ENCODE measurements around the gene SLC11A2. TPM values are rescaled to one million over a fixed set of nuclear protein-coding genes. Genes with fewer than 3 reads are reported as not detected.
A peak's percentile ranks its signal among the peaks of the same experiment; 100 is the strongest.

Gene SLC11A2
- total RNA-seq, 1 experiment from 2014 or later: 33.9 TPM

DNA sequence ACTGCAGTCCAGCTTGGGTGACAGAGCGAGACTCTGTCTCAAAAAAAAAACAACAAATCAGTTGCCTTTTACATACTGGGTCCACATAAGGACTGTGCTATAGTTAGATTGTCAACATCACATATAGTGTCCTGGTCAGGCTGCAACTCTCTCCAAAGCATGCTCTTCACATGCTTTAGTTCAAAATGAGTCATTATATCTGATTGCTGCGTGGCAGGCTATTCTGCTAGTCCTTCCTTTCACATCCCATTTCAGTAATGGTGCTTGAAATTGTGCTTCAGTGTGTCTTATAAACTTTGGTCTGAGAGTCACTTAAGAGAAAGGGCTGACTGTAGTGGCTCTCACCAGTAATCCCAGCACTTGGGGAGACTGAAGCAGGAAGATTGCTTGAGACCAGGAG, 28.9 kb upstream of the SLC11A2 start:
- H3K4me1 ChIP-seq (ENCODE audit: insufficient read depth, low read length, poor library complexity, severe bottlenecking): no peaks in the 10 kb centered on the region
- peaks cover 62% of the 10 kb centered on the region for H3K36me3 ChIP-seq (ENCODE audit: insufficient read depth, low read length, poor library complexity, severe bottlenecking)
- no peaks in the 10 kb centered on the region for H3K9me3 ChIP-seq (ENCODE audit: low read depth, low read length, poor library complexity, severe bottlenecking)
- no peak for DNase-seq (ENCODE audit: low spot score)
- ChIA-PET CTCF (interaction anchor here (0.7 kb wide), 2 partner anchors 33 to 287 kb away, joined by 4 to 10 read pairs; no protein-coding TSS in a partner anchor), POLR2A (ENCODE audit: low non-redundant PET) (interaction anchor here (0.7 kb wide), 1 partner anchor 295 kb away, joined by 10 read pairs; no protein-coding TSS in a partner anchor)
- H3K27me3 ChIP-seq (replicated peaks; ENCODE audit: insufficient read depth, low read depth, low read length, poor library complexity): no peaks in the 10 kb centered on the region
- no peak for TF ChIP-seq EZH2 (IDR thresholded peaks at IDR 0.05; ENCODE audit: borderline replicate concordance, low read depth, low read length, poor library complexity, severe bottlenecking)
- TF ChIP-seq, protein P1, sequence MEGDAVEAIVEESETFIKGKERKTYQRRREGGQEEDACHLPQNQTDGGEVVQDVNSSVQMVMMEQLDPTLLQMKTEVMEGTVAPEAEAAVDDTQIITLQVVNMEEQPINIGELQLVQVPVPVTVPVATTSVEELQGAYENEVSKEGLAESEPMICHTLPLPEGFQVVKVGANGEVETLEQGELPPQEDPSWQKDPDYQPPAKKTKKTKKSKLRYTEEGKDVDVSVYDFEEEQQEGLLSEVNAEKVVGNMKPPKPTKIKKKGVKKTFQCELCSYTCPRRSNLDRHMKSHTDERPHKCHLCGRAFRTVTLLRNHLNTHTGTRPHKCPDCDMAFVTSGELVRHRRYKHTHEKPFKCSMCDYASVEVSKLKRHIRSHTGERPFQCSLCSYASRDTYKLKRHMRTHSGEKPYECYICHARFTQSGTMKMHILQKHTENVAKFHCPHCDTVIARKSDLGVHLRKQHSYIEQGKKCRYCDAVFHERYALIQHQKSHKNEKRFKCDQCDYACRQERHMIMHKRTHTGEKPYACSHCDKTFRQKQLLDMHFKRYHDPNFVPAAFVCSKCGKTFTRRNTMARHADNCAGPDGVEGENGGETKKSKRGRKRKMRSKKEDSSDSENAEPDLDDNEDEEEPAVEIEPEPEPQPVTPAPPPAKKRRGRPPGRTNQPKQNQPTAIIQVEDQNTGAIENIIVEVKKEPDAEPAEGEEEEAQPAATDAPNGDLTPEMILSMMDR (conservative IDR thresholded peaks at IDR 0.05; ENCODE audit: low read depth, low read length): no peak
- intact Hi-C loops (cut with micrococcal nuclease; ENCODE audit: unreplicated experiment): no loop called here
- BruUV-seq (replicated peaks): no TSS peak
- no peak overlapping the region for H3K27ac ChIP-seq (ENCODE audit: low read depth, low read length, poor library complexity, severe bottlenecking)
- H3K4me3 ChIP-seq (ENCODE audit: low read depth, low read length, poor library complexity, severe bottlenecking): no peak overlapping the region

DNA sequence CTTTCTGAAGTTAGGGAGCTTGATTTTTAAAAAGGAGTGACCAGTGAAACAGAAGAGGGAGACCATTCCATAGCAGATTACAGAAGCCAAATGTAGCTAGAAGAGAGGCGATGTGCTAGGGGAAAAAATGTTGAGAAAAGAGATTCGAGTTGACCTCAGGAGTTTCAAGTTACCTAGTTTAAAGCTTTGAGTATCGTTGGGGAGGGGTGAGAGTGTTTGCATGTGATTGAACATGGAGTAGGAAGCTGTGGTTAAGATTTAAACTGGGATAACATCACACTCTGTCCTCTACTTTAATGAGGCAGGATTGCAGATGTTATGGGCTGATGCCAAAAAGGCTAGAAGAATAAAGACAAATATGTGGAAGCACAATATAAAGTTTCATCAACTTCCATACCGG, 25.6 kb upstream of the SLC11A2 start:
- Histone ChIP-seq H3K9me3 (ENCODE audit: low read depth, low read length, poor library complexity, severe bottlenecking) (no peaks in the 10 kb centered on the region), H3K4me1 (ENCODE audit: insufficient read depth, low read length, poor library complexity, severe bottlenecking) (peaks cover 9% of the 10 kb centered on the region), H3K36me3 (ENCODE audit: insufficient read depth, low read length, poor library complexity, severe bottlenecking) (peaks cover 33% of the 10 kb centered on the region), H3K27me3 (replicated peaks; ENCODE audit: insufficient read depth, low read depth, low read length, poor library complexity) (no peaks in the 10 kb centered on the region), H3K4me3 (ENCODE audit: low read depth, low read length, poor library complexity, severe bottlenecking) (no peak overlapping the region), H3K27ac (ENCODE audit: low read depth, low read length, poor library complexity, severe bottlenecking) (no peak overlapping the region)
- ChIA-PET CTCF (no interaction called here), POLR2A (ENCODE audit: low non-redundant PET) (no interaction called here)
- intact Hi-C loops (cut with micrococcal nuclease; ENCODE audit: unreplicated experiment): no loop called here
- BruUV-seq (replicated peaks): no TSS peak
- no peak for DNase-seq (ENCODE audit: low spot score)
- TF ChIP-seq, protein P1 (conservative IDR thresholded peaks at IDR 0.05; ENCODE audit: low read depth, low read length): no peak
- TF ChIP-seq EZH2 (IDR thresholded peaks at IDR 0.05; ENCODE audit: borderline replicate concordance, low read depth, low read length, poor library complexity, severe bottlenecking): no peak

DNA sequence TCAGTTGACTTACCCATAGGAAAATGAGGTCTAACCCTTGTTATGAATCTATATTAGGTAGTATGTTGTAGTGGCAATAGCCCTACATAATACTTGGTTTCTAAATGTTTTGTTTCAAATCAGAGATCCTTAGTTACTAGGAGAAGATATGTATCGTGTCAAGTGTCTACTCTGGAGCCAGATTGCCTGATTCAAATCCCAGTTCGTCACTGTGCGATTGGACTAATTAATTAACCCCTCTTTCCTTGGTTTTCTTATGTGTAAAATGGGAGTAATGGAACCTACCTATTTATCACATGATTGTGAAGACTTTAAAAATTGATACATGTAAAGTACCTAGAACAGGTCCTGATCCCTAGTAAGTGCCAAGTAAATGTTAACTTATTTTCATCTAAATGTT, 23.3 kb upstream of the SLC11A2 start:
- intact Hi-C loops (cut with micrococcal nuclease; ENCODE audit: unreplicated experiment): loop anchor here (10.0 kb wide), 1 partner anchor 295 kb away; the partner anchor contains the start of gene CELA1
- no peak for DNase-seq (ENCODE audit: low spot score)
- Histone ChIP-seq H3K36me3 (ENCODE audit: insufficient read depth, low read length, poor library complexity, severe bottlenecking) (peaks cover 21% of the 10 kb centered on the region), H3K4me3 (ENCODE audit: low read depth, low read length, poor library complexity, severe bottlenecking) (peak overlapping the region; percentile 71), H3K4me1 (ENCODE audit: insufficient read depth, low read length, poor library complexity, severe bottlenecking) (peaks cover 9% of the 10 kb centered on the region), H3K27ac (ENCODE audit: low read depth, low read length, poor library complexity, severe bottlenecking) (no peak overlapping the region), H3K9me3 (ENCODE audit: low read depth, low read length, poor library complexity, severe bottlenecking) (no peaks in the 10 kb centered on the region), H3K27me3 (replicated peaks; ENCODE audit: insufficient read depth, low read depth, low read length, poor library complexity) (no peaks in the 10 kb centered on the region)
- CTCF ChIA-PET: interaction anchor here (0.9 kb wide), 1 partner anchor 224 kb away, joined by 3 read pairs; no protein-coding TSS in a partner anchor
- no TSS peak for BruUV-seq (replicated peaks)
- TF ChIP-seq, protein P1 (conservative IDR thresholded peaks at IDR 0.05; ENCODE audit: low read depth, low read length): no peak
- no peak for TF ChIP-seq EZH2 (IDR thresholded peaks at IDR 0.05; ENCODE audit: borderline replicate concordance, low read depth, low read length, poor library complexity, severe bottlenecking)
- POLR2A ChIA-PET (ENCODE audit: low non-redundant PET): interaction anchor here (0.7 kb wide), 1 partner anchor 14 kb away, joined by 6 read pairs; no protein-coding TSS in a partner anchor
